ENCODE results near the gene FAM229A. TPM values are rescaled to one million over a fixed set of nuclear protein-coding genes. Genes with fewer than 3 reads are reported as not detected.
"Not testable (repeated sequence)": the region's sequence is repeated elsewhere in the genome, so short reads cannot be mapped to it uniquely, and the experiment has no call there.

FAM229A gene, protein sequence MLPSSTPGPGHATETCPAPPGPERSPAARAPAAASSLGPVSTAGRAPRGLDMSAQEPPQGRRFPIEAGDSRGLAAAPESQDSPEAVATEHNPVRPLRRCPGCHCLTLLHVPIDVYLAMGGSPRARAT
- 1 to 10 TPM; 2.9 to 5.9 TPM for polyA plus RNA-seq

DNA sequence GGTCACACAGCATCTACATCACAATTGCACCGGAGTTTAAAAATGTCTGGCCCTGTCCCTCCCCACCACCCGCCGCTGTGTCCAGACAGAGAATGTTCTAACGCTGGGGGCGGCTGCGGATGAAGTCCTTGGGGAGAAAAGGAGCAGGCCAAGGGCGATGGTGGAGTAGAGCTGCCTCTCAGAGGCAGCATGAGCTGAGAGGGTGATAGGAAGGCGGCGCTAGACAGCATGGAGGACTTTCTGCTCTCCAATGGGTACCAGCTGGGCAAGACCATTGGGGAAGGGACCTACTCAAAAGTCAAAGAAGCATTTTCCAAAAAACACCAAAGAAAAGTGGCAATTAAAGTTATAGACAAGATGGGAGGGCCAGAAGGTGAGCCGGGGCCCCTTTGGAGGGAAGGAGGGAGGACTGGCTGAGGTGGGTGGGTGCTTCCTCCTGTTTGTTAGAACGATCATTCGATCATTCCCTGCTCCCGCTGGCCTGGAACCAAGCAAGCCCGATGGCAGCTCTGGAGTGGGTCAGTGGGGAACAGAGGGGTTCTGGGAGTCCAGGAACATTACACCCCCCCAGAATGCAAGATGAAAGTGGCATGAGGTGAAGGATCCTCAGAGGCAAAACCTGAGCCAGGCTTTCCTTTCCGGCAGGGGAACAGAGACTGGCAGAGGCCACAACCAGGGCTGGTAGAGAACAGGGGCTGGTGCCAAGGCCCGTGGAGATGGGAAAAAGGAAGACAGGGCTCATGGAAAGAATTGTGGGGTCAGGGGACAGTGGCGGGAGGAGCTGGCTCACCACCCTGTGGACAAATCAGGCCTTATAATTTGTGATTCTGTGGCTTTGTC, at the start of gene FAM229A, which contains the start of gene TSSK3:
Gene FAM229A, minus strand, starts transcription at position 12 of the 840 bp plus-strand sequence. CDS start 394 bp downstream, outside the sequence.
Gene TSSK3, plus strand, starts transcription at position 66 of the 840 bp plus-strand sequence. Its CDS starts 163 bp downstream, at position 229.
- Histone ChIP-seq H3K4me1 (ENCODE audit: control insufficient read depth in 2 of 2, insufficient read depth in 2 of 2, low read length in 1 of 2) (peaks cover 6 to 12% of the 10 kb centered on the region in 2 donors), H3K27ac (ENCODE audit: low read depth in 2 of 2, low read length in 1 of 2) (no peak within 1 kb of the TSS), H3K27me3 (ENCODE audit: control insufficient read depth in 1 of 2, insufficient read depth in 2 of 2, low read length in 2 of 2) (no peaks in the 10 kb centered on the region), H3K4me3 (ENCODE audit: low read depth in 1 of 2, low read length in 2 of 2) (peak within 1 kb of the TSS; percentile 37 to 45), H3K9me3 (ENCODE audit: control insufficient read depth in 2 of 2, insufficient read depth in 1 of 2, low read depth in 1 of 2, low read length in 1 of 2) (no peaks in the 10 kb centered on the region), H3K36me3 (ENCODE audit: control insufficient read depth in 2 of 2, insufficient read depth in 2 of 2, low read length in 1 of 2) (peaks cover 19 to 27% of the 10 kb centered on the region in 2 donors)
- 70 to 74% methylated on average over 17 of the region's 17 CpGs for WGBS, 2 donors

DNA sequence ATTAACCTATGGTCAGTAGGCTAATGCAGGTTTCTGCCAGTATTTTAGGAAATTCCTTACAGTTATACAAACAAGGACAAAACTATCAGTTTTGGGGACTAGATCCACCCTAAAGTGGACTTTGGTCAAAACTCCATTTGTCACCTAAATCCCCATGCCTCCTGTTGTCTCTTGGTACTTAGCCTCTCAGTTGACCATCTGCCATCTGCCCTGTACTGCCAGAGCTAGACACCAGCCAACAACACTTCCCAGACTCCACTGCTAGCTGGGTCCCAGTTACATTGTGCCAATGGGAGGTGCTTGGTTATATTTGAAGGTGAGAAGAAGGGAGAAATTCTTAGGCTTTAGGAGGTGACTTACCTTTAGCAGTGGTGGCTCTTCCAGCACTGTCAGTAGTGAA, 49.0 kb upstream of the FAM229A start:
- Histone ChIP-seq H3K4me3 (ENCODE audit: low read depth in 1 of 2, low read length in 2 of 2) (no peak overlapping the region), H3K9me3 (ENCODE audit: control insufficient read depth in 2 of 2, insufficient read depth in 1 of 2, low read depth in 1 of 2, low read length in 1 of 2) (peaks cover 0 to 2% of the 10 kb centered on the region in 2 donors), H3K4me1 (ENCODE audit: control insufficient read depth in 2 of 2, insufficient read depth in 2 of 2, low read length in 1 of 2) (no peaks in the 10 kb centered on the region), H3K27me3 (ENCODE audit: control insufficient read depth in 1 of 2, insufficient read depth in 2 of 2, low read length in 2 of 2) (no peaks in the 10 kb centered on the region), H3K27ac (ENCODE audit: low read depth in 2 of 2, low read length in 1 of 2) (no peak overlapping the region), H3K36me3 (ENCODE audit: control insufficient read depth in 2 of 2, insufficient read depth in 2 of 2, low read length in 1 of 2) (no peaks in the 10 kb centered on the region)

DNA sequence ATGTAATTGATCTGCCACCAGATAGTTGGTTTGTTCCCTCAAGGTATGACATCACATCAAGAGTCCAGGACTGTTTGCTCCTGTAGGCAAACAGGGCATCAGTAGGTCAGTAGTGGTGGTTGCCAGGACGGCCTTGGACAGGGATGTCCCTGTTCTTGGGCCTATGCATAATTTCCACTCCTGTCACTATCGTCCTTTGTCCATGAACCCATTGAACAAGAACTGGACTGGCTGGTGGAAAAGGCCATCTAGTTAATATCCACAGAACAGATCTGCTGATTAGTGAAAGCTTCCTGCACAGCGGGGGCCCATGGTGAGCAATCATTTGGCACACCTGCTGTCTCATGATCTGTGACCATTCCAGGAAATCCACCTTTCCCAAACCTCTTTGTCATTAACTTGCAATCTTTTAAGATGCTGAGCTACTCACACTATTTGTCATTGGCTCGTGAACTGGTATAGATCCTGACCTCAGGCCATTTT, 44.4 kb upstream of the FAM229A start:
- no peaks in the 10 kb centered on the region for H3K36me3 ChIP-seq (ENCODE audit: control insufficient read depth in 2 of 2, insufficient read depth in 2 of 2, low read length in 1 of 2)
- no peak overlapping the region for H3K27ac ChIP-seq (ENCODE audit: low read depth in 2 of 2, low read length in 1 of 2)
- WGBS, 2 donors: 78 to 81% methylated on average over 4 of the region's 4 CpGs
- no peaks in the 10 kb centered on the region for H3K27me3 ChIP-seq (ENCODE audit: control insufficient read depth in 1 of 2, insufficient read depth in 2 of 2, low read length in 2 of 2)
- no peaks in the 10 kb centered on the region for H3K9me3 ChIP-seq (ENCODE audit: control insufficient read depth in 2 of 2, insufficient read depth in 1 of 2, low read depth in 1 of 2, low read length in 1 of 2)
- H3K4me1 ChIP-seq (ENCODE audit: control insufficient read depth in 2 of 2, insufficient read depth in 2 of 2, low read length in 1 of 2): no peaks in the 10 kb centered on the region
- no peak overlapping the region for H3K4me3 ChIP-seq (ENCODE audit: low read depth in 1 of 2, low read length in 2 of 2)

DNA sequence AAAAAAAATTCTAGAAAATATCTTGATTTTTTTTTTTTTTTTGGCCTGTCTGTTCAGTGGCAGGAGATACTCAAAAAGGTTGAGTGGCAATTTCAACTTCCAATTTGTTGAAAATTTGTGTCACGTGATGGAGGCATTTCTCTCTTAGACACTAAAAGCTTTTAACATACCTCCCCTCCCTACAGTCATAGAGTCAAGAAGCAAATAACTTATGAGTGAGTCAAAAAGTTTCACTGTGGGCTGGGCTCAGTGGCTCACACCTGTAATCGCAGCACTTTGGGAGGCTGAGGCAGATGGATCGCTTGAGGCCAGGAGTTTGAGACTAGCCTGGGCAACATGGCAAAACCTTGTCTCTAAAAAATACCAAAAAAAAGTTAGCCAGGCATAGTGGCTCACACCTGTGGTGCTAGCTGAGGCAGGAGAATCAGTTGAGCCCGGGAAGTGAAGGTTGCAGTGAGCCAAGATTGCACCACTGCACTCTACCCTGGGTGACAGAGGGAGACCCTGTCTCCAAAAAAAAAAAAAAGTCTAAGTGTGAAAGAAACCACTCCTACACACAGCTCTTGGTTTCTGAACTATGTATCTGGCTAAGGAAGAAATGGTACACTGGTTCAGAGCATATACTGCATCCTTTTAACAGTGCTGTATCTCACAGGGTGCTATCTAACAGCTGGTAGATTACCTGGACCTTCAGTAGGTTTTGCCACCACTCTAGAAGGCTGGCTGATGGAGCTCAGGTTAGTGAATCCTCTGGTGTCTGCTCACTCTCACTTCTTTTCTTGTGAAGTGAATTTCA, 43.6 kb upstream of the FAM229A start:
- H3K4me3 ChIP-seq (ENCODE audit: low read depth in 1 of 2, low read length in 2 of 2): no peak overlapping the region
- no peaks in the 10 kb centered on the region for H3K9me3 ChIP-seq (ENCODE audit: control insufficient read depth in 2 of 2, insufficient read depth in 1 of 2, low read depth in 1 of 2, low read length in 1 of 2)
- no peaks in the 10 kb centered on the region for H3K4me1 ChIP-seq (ENCODE audit: control insufficient read depth in 2 of 2, insufficient read depth in 2 of 2, low read length in 1 of 2)
- no peak overlapping the region for H3K27ac ChIP-seq (ENCODE audit: low read depth in 2 of 2, low read length in 1 of 2)
- 77 to 89% methylated on average over 4 of the region's 4 CpGs for WGBS, 2 donors
- H3K27me3 ChIP-seq (ENCODE audit: control insufficient read depth in 1 of 2, insufficient read depth in 2 of 2, low read length in 2 of 2): no peaks in the 10 kb centered on the region
- no peaks in the 10 kb centered on the region for H3K36me3 ChIP-seq (ENCODE audit: control insufficient read depth in 2 of 2, insufficient read depth in 2 of 2, low read length in 1 of 2)

DNA sequence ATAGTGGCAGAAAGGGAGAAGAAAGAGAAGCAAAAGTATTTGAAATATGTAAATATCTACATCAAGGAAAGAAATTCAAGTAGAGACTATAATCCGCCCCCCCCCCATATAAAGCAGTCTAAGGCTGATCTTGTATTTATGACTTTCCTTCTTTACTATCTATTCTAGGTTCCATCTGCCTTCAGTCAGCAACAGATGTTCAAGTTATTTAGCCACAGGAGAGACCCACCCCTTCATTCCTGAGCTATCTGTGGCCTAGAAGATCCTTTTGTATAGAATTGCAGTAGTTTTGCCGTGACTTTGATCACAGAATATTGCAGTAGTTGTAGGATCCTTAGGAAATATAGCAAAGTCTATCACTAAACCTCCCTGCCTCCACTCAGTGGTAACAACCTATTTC, 42.7 kb upstream of the FAM229A start:
- WGBS, 2 donors: 39 to 45% methylated on average over 2 of the region's 2 CpGs
- Histone ChIP-seq H3K4me3 (ENCODE audit: low read depth in 1 of 2, low read length in 2 of 2) (no peak overlapping the region), H3K27ac (ENCODE audit: low read depth in 2 of 2, low read length in 1 of 2) (no peak overlapping the region), H3K4me1 (ENCODE audit: control insufficient read depth in 2 of 2, insufficient read depth in 2 of 2, low read length in 1 of 2) (no peaks in the 10 kb centered on the region), H3K27me3 (ENCODE audit: control insufficient read depth in 1 of 2, insufficient read depth in 2 of 2, low read length in 2 of 2) (no peaks in the 10 kb centered on the region), H3K9me3 (ENCODE audit: control insufficient read depth in 2 of 2, insufficient read depth in 1 of 2, low read depth in 1 of 2, low read length in 1 of 2) (no peaks in the 10 kb centered on the region), H3K36me3 (ENCODE audit: control insufficient read depth in 2 of 2, insufficient read depth in 2 of 2, low read length in 1 of 2) (no peaks in the 10 kb centered on the region)

DNA sequence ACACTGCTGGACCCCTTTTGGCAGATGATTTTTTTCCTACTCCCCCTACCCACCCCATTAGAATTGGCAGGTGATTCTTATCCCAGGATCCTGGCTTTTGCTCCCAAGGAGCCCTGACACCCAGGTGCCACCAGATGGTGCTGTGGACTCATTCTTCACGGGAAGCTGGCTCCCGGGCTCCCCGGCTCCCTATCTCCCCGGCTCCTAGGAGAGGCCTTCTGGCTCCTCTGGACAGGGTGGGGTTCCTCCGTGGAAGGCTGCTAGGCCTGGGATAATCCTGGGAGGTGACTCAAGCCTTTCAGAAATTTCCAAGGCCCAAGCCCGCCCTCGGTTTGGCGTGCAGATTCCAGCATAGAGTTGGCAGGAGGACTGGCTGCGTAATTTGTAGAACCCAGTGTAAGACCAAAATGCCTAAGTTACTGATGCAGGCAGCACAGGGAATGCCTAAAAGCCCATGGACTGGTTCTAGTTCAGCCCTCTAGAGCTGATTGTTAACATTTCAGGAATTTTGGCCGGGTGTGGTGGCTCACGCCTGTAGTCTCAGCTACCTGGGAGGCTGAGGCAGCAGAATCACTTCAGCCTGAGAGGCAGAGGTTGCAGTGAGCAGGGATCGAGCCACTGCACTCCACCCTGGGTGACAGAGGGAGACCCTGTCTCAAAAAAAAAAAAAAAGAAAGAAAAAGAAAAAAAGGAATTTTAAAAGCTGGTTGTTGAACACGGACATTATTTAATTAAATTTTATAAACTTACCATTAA, 38.8 kb upstream of the FAM229A start:
- 30 to 32% methylated on average over 13 of the region's 13 CpGs for WGBS, 2 donors
- Histone ChIP-seq H3K36me3 (ENCODE audit: control insufficient read depth in 2 of 2, insufficient read depth in 2 of 2, low read length in 1 of 2) (no peaks in the 10 kb centered on the region), H3K27ac (ENCODE audit: low read depth in 2 of 2, low read length in 1 of 2) (peak overlapping the region; percentile 11 to 52), H3K9me3 (ENCODE audit: control insufficient read depth in 2 of 2, insufficient read depth in 1 of 2, low read depth in 1 of 2, low read length in 1 of 2) (no peaks in the 10 kb centered on the region), H3K27me3 (ENCODE audit: control insufficient read depth in 1 of 2, insufficient read depth in 2 of 2, low read length in 2 of 2) (no peaks in the 10 kb centered on the region), H3K4me3 (ENCODE audit: low read depth in 1 of 2, low read length in 2 of 2) (no peak overlapping the region), H3K4me1 (ENCODE audit: control insufficient read depth in 2 of 2, insufficient read depth in 2 of 2, low read length in 1 of 2) (no peaks in the 10 kb centered on the region)

DNA sequence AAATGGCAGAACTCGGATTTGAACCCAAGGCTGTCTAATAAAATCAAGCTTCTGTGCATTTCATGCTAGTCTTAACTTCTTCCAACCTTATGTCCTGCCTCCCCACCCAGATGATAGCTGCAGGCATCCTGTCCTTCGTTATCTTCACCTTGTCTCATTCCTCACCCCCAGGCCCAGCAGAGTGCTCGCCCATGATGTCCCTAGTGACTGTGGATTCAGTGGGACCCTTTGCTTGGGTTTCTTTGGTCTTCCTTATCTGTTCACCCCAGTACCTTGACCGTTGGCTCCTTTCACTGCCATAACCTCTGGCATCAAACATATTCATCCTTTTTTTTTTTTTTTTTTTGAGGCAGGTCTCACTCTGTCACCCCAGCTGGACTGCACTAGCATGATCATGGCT, 37.6 kb upstream of the FAM229A start:
- Histone ChIP-seq H3K27ac (ENCODE audit: low read depth in 2 of 2, low read length in 1 of 2) (no peak overlapping the region), H3K4me3 (ENCODE audit: low read depth in 1 of 2, low read length in 2 of 2) (no peak overlapping the region), H3K27me3 (ENCODE audit: control insufficient read depth in 1 of 2, insufficient read depth in 2 of 2, low read length in 2 of 2) (no peaks in the 10 kb centered on the region), H3K9me3 (ENCODE audit: control insufficient read depth in 2 of 2, insufficient read depth in 1 of 2, low read depth in 1 of 2, low read length in 1 of 2) (no peaks in the 10 kb centered on the region), H3K36me3 (ENCODE audit: control insufficient read depth in 2 of 2, insufficient read depth in 2 of 2, low read length in 1 of 2) (no peaks in the 10 kb centered on the region), H3K4me1 (ENCODE audit: control insufficient read depth in 2 of 2, insufficient read depth in 2 of 2, low read length in 1 of 2) (no peaks in the 10 kb centered on the region)
- WGBS, 2 donors: 76 to 81% methylated on average over 4 of the region's 4 CpGs

DNA sequence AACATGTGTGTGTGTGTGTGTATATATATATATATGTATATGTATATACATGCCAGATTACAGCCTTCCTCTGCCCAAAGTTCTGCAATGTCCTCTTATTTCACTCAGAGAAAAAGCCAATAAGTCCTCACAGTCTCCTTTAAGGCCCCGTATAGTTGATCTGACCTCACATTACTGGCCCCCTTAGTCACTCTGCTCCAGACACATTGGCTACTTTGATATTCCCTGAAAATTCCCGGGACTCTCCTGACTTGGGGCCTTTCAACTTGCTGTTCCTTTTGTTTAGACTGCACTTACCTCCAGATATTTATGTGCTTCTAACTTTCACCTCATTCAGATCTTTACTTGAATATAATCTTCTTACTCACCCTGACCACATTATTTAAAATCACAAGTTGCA, 36.1 kb upstream of the FAM229A start:
- no peak overlapping the region for H3K4me3 ChIP-seq (ENCODE audit: low read depth in 1 of 2, low read length in 2 of 2)
- no peaks in the 10 kb centered on the region for H3K36me3 ChIP-seq (ENCODE audit: control insufficient read depth in 2 of 2, insufficient read depth in 2 of 2, low read length in 1 of 2)
- WGBS, 2 donors: 68 to 70% methylated on average over 2 of the region's 2 CpGs
- no peaks in the 10 kb centered on the region for H3K27me3 ChIP-seq (ENCODE audit: control insufficient read depth in 1 of 2, insufficient read depth in 2 of 2, low read length in 2 of 2)
- H3K9me3 ChIP-seq (ENCODE audit: control insufficient read depth in 2 of 2, insufficient read depth in 1 of 2, low read depth in 1 of 2, low read length in 1 of 2): no peaks in the 10 kb centered on the region
- peaks cover 0 to under 1% of the 10 kb centered on the region in 2 donors for H3K4me1 ChIP-seq (ENCODE audit: control insufficient read depth in 2 of 2, insufficient read depth in 2 of 2, low read length in 1 of 2)
- H3K27ac ChIP-seq (ENCODE audit: low read depth in 2 of 2, low read length in 1 of 2): no peak overlapping the region

DNA sequence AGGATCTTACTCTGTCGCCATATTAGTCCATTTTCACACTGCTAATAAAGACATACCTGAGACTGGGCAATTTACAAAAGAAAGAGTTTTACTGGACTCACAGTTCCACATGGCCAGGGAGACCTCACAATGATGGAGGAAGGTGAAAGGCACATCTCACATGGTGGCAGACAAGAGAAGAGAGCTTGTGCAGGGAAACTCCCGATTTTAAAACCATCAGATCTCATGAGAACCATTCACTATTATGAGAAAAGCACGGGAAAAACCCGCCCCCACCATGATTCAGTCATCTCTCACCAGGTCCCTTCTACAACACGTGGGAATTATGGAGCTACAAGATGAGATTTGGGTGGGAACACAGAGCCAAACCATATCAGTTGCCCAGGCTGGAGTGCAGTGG, 34.2 kb upstream of the FAM229A start:
- not testable (repeated sequence) for H3K27ac ChIP-seq (ENCODE audit: low read depth in 2 of 2, low read length in 1 of 2); H3K36me3 ChIP-seq (ENCODE audit: control insufficient read depth in 2 of 2, insufficient read depth in 2 of 2, low read length in 1 of 2); H3K4me3 ChIP-seq (ENCODE audit: low read depth in 1 of 2, low read length in 2 of 2); H3K4me1 ChIP-seq (ENCODE audit: control insufficient read depth in 2 of 2, insufficient read depth in 2 of 2, low read length in 1 of 2); H3K9me3 ChIP-seq (ENCODE audit: control insufficient read depth in 2 of 2, insufficient read depth in 1 of 2, low read depth in 1 of 2, low read length in 1 of 2); H3K27me3 ChIP-seq (ENCODE audit: control insufficient read depth in 1 of 2, insufficient read depth in 2 of 2, low read length in 2 of 2)
- 87% methylated on average over 5 of the region's 5 CpGs for WGBS, 2 donors
